ENCODE measurements around the gene TMPRSS11A.
A peak's percentile ranks its signal among the peaks of the same experiment; 100 is the strongest.

The TMPRSS11A gene

GRCh38 chr4:67933755-67934154 lies 29.5 kb downstream of the TMPRSS11A start:
- no peak for TF ChIP-seq JUND (IDR thresholded peaks at IDR 0.05; ENCODE audit: low read depth)
- in situ Hi-C loops (cut with HindIII; ENCODE audit: low pct_unique_long_range_greater_than_20kb, low sequenced_read_pairs) = no loop called here
- DNase-seq (ENCODE audit: low read depth in 1 of 2, low spot score in 1 of 2) = no peak

GRCh38 chr4:67933038-67933437 lies 30.3 kb downstream of the TMPRSS11A start:
- TF ChIP-seq JUND (IDR thresholded peaks at IDR 0.05; ENCODE audit: low read depth) = no peak
- in situ Hi-C loops (cut with HindIII; ENCODE audit: low pct_unique_long_range_greater_than_20kb, low sequenced_read_pairs) = no loop called here
- no peak for DNase-seq (ENCODE audit: low read depth in 1 of 2, low spot score in 1 of 2)

GRCh38 chr4:67931256-67931655 lies 32.0 kb downstream of the TMPRSS11A start:
- TF ChIP-seq JUND (IDR thresholded peaks at IDR 0.05; ENCODE audit: low read depth) = no peak
- DNase-seq (ENCODE audit: low read depth in 1 of 2, low spot score in 1 of 2) = no peak
- in situ Hi-C loops (cut with HindIII; ENCODE audit: low pct_unique_long_range_greater_than_20kb, low sequenced_read_pairs) = no loop called here

GRCh38 chr4:67929426-67929825 lies 33.9 kb downstream of the TMPRSS11A start:
- in situ Hi-C loops (cut with HindIII; ENCODE audit: low pct_unique_long_range_greater_than_20kb, low sequenced_read_pairs) = no loop called here
- no peak for DNase-seq (ENCODE audit: low read depth in 1 of 2, low spot score in 1 of 2)
- no peak for TF ChIP-seq JUND (IDR thresholded peaks at IDR 0.05; ENCODE audit: low read depth)

- no peak for DNase-seq (ENCODE audit: low read depth in 1 of 2, low spot score in 1 of 2)
- no peak for TF ChIP-seq JUND (IDR thresholded peaks at IDR 0.05; ENCODE audit: low read depth)
- in situ Hi-C loops (cut with HindIII; ENCODE audit: low pct_unique_long_range_greater_than_20kb, low sequenced_read_pairs) = no loop called here
Measured at GRCh38 chr4:67928546-67928945, 34.7 kb downstream of the TMPRSS11A start.

- in situ Hi-C loops (cut with HindIII; ENCODE audit: low pct_unique_long_range_greater_than_20kb, low sequenced_read_pairs) = no loop called here
- no peak for TF ChIP-seq JUND (IDR thresholded peaks at IDR 0.05; ENCODE audit: low read depth)
- DNase-seq (ENCODE audit: low read depth in 1 of 2, low spot score in 1 of 2) = no peak
Measured at GRCh38 chr4:67927251-67927650, 36.0 kb downstream of the TMPRSS11A start.

GRCh38 chr4:67926485-67926884 lies 36.8 kb downstream of the TMPRSS11A start:
- DNase-seq (ENCODE audit: low read depth in 1 of 2, low spot score in 1 of 2) = no peak
- in situ Hi-C loops (cut with HindIII; ENCODE audit: low pct_unique_long_range_greater_than_20kb, low sequenced_read_pairs) = no loop called here
- TF ChIP-seq JUND (IDR thresholded peaks at IDR 0.05; ENCODE audit: low read depth) = no peak

- in situ Hi-C loops (cut with HindIII; ENCODE audit: low pct_unique_long_range_greater_than_20kb, low sequenced_read_pairs) = no loop called here
- no peak for TF ChIP-seq JUND (IDR thresholded peaks at IDR 0.05; ENCODE audit: low read depth)
- DNase-seq (ENCODE audit: low read depth in 1 of 2, low spot score in 1 of 2) = no peak
Measured at GRCh38 chr4:67922697-67923096, 40.6 kb downstream of the TMPRSS11A start.

GRCh38 chr4:67918428-67918827 lies 44.9 kb downstream of the TMPRSS11A start:
- in situ Hi-C loops (cut with HindIII; ENCODE audit: low pct_unique_long_range_greater_than_20kb, low sequenced_read_pairs) = no loop called here
- TF ChIP-seq JUND (IDR thresholded peaks at IDR 0.05; ENCODE audit: low read depth) = no peak
- peak in 1 of 2 experiments; percentile 19 for DNase-seq (ENCODE audit: low read depth in 1 of 2, low spot score in 1 of 2)

- no peak for DNase-seq (ENCODE audit: low read depth in 1 of 2, low spot score in 1 of 2)
- no peak for TF ChIP-seq JUND (IDR thresholded peaks at IDR 0.05; ENCODE audit: low read depth)
- in situ Hi-C loops (cut with HindIII; ENCODE audit: low pct_unique_long_range_greater_than_20kb, low sequenced_read_pairs) = no loop called here
Measured at GRCh38 chr4:67915400-67915966, 47.8 kb downstream of the TMPRSS11A start.

GRCh38 chr4:67912080-67912479 lies 51.2 kb downstream of the TMPRSS11A start:
- no peak for TF ChIP-seq JUND (IDR thresholded peaks at IDR 0.05; ENCODE audit: low read depth)
- in situ Hi-C loops (cut with HindIII; ENCODE audit: low pct_unique_long_range_greater_than_20kb, low sequenced_read_pairs) = no loop called here
- DNase-seq (ENCODE audit: low read depth in 1 of 2, low spot score in 1 of 2) = no peak

GRCh38 chr4:67911638-67912037 lies 51.7 kb downstream of the TMPRSS11A start:
- in situ Hi-C loops (cut with HindIII; ENCODE audit: low pct_unique_long_range_greater_than_20kb, low sequenced_read_pairs) = no loop called here
- DNase-seq (ENCODE audit: low read depth in 1 of 2, low spot score in 1 of 2) = no peak
- TF ChIP-seq JUND (IDR thresholded peaks at IDR 0.05; ENCODE audit: low read depth) = no peak

GRCh38 chr4:67911141-67911540 lies 52.2 kb downstream of the TMPRSS11A start:
- no peak for DNase-seq (ENCODE audit: low read depth in 1 of 2, low spot score in 1 of 2)
- TF ChIP-seq JUND (IDR thresholded peaks at IDR 0.05; ENCODE audit: low read depth) = no peak
- in situ Hi-C loops (cut with HindIII; ENCODE audit: low pct_unique_long_range_greater_than_20kb, low sequenced_read_pairs) = no loop called here

GRCh38 chr4:67910585-67910905 lies 52.7 kb downstream of the TMPRSS11A start:
- no peak for TF ChIP-seq JUND (IDR thresholded peaks at IDR 0.05; ENCODE audit: low read depth)
- DNase-seq (ENCODE audit: low read depth in 1 of 2, low spot score in 1 of 2) = no peak
- in situ Hi-C loops (cut with HindIII; ENCODE audit: low pct_unique_long_range_greater_than_20kb, low sequenced_read_pairs) = no loop called here
